HG03135 (cell line): Measurements from ENCODE around the gene FHAD1.
"Not testable (repeated sequence)": the region's sequence is repeated elsewhere in the genome, so short reads cannot be mapped to it uniquely, and the experiment has no call there.

ENCODE experiments used
- ATAC-seq: cut with Tn5 transposase; IDR thresholded peaks from one replicate; pipeline ENCODE4 v1.9.1; 2021; ENCODE audit warnings: mild to moderate bottlenecking, moderate library complexity; ENCODE audit not compliant: unreplicated experiment

The FHAD1 gene

GRCh38 chr1:15430787-15431570, 184.0 kb downstream of the FHAD1 start:
- ATAC-seq = no peak

GRCh38 chr1:15431571-15431948, 184.5 kb downstream of the FHAD1 start:
- no peak for ATAC-seq

GRCh38 chr1:15432324-15432723, 185.3 kb downstream of the FHAD1 start:
- no peak for ATAC-seq

GRCh38 chr1:15433471-15433870, 186.4 kb downstream of the FHAD1 start:
- no peak for ATAC-seq

GRCh38 chr1:15434739-15435138, 187.7 kb downstream of the FHAD1 start:
- ATAC-seq = not testable (repeated sequence)

GRCh38 chr1:15435239-15436077, 188.4 kb downstream of the FHAD1 start:
- ATAC-seq = no peak

GRCh38 chr1:15436881-15437442, 189.9 kb downstream of the FHAD1 start:
- no peak for ATAC-seq

- no peak for ATAC-seq
Measured at GRCh38 chr1:15439325-15439724, 192.3 kb downstream of the FHAD1 start.

GRCh38 chr1:15440357-15440756, 193.3 kb downstream of the FHAD1 start:
- no peak for ATAC-seq

- ATAC-seq = no peak
Measured at GRCh38 chr1:15441247-15441646, 194.2 kb downstream of the FHAD1 start.

GRCh38 chr1:15442119-15442518, 195.1 kb downstream of the FHAD1 start:
- ATAC-seq = no peak

- ATAC-seq = no peak
Measured at GRCh38 chr1:15442759-15443158, 195.7 kb downstream of the FHAD1 start.

GRCh38 chr1:15443281-15443680, 196.3 kb downstream of the FHAD1 start:
- no peak for ATAC-seq

- no peak for ATAC-seq
Measured at GRCh38 chr1:15444468-15445389, 197.7 kb downstream of the FHAD1 start.

GRCh38 chr1:15445390-15446122, 198.5 kb downstream of the FHAD1 start:
- no peak for ATAC-seq

GRCh38 chr1:15446212-15446611, 199.2 kb downstream of the FHAD1 start:
- no peak for ATAC-seq
